Measurements from ENCODE around the gene GNAS. TPM values are rescaled to one million over a fixed set of nuclear protein-coding genes. Genes with fewer than 3 reads are reported as not detected.

GNAS gene
- total RNA-seq, 4 donors from 2014 or later = 334 to 513 (median 458) TPM

GRCh38 chr20:58853976-58854637 is 1.6 kb downstream of the GNAS start:
- 51 to 64% methylated on average over 13 to 25 of the region's 63 CpGs for WGBS, 2 donors
- peaks cover 0 to 90% (median 1%) of the 10 kb centered on the region in 4 donors for H3K27me3 ChIP-seq
- no peaks in the 10 kb centered on the region for H3K9me3 ChIP-seq
- H3K27ac ChIP-seq = no peak overlapping the region
- no peaks in the 10 kb centered on the region for H3K36me3 ChIP-seq
- peak overlapping the region; percentile 26 to 56 (median 34) for H3K4me3 ChIP-seq
- DNase-seq = no peak
- peaks cover 0 to 52% (median 16%) of the 10 kb centered on the region in 3 donors for H3K4me1 ChIP-seq
- TF ChIP-seq CTCF (IDR thresholded peaks at IDR 0.05) (no peak), POLR2A (IDR thresholded peaks at IDR 0.05) (no peak)
- intact Hi-C loops (cut with DNase I) = no loop called here

GRCh38 chr20:58854638-58855471 is 2.3 kb downstream of the GNAS start:
- H3K36me3 ChIP-seq = no peaks in the 10 kb centered on the region
- peaks cover 0 to 52% (median 16%) of the 10 kb centered on the region in 3 donors for H3K4me1 ChIP-seq
- intact Hi-C loops (cut with DNase I) = no loop called here
- H3K27me3 ChIP-seq = peaks cover 0 to 89% (median 1%) of the 10 kb centered on the region in 4 donors
- H3K4me3 ChIP-seq = peak overlapping the region; percentile 26 to 56 (median 34)
- no peaks in the 10 kb centered on the region for H3K9me3 ChIP-seq
- WGBS, 2 donors = 46 to 60% methylated on average over 13 to 23 of the region's 75 CpGs
- no peak for DNase-seq
- no peak for TF ChIP-seq CTCF (IDR thresholded peaks at IDR 0.05)
- TF ChIP-seq POLR2A (IDR thresholded peaks at IDR 0.05) = no peak
- H3K27ac ChIP-seq = no peak overlapping the region

- TF ChIP-seq POLR2A (IDR thresholded peaks at IDR 0.05) (no peak), CTCF (IDR thresholded peaks at IDR 0.05) (no peak)
- H3K4me3 ChIP-seq = peak overlapping the region; percentile 26 to 56 (median 34)
- H3K27ac ChIP-seq = peak overlapping the region in 2 of 4 donors; percentile 9 to 17
- H3K27me3 ChIP-seq = peaks cover 0 to 83% (median 1%) of the 10 kb centered on the region in 4 donors
- H3K4me1 ChIP-seq = peaks cover 0 to 51% (median 16%) of the 10 kb centered on the region in 3 donors
- intact Hi-C loops (cut with DNase I) = no loop called here
- 37 to 49% methylated on average over 16 of the region's 57 CpGs for WGBS, 2 donors
- H3K9me3 ChIP-seq = no peaks in the 10 kb centered on the region
- H3K36me3 ChIP-seq = no peaks in the 10 kb centered on the region
- DNase-seq = no peak
Observed at GRCh38 chr20:58855506-58856389, 3.2 kb downstream of the GNAS start.

GRCh38 chr20:58863044-58863790 is 10.7 kb downstream of the GNAS start:
- no peak for DNase-seq
- intact Hi-C loops (cut with DNase I) = loop anchor here (10.0 kb wide), 1 partner anchor 342 kb away; no protein-coding TSS in a partner anchor
- 69 to 74% methylated on average over 7 of the region's 7 CpGs for WGBS, 2 donors
- no peak overlapping the region for H3K4me3 ChIP-seq
- no peaks in the 10 kb centered on the region for H3K9me3 ChIP-seq
- H3K36me3 ChIP-seq = no peaks in the 10 kb centered on the region
- H3K27ac ChIP-seq = no peak overlapping the region
- TF ChIP-seq POLR2A (IDR thresholded peaks at IDR 0.05) (no peak), CTCF (IDR thresholded peaks at IDR 0.05) (no peak)
- peaks cover 0 to 37% (median 0%) of the 10 kb centered on the region in 4 donors for H3K27me3 ChIP-seq
- no peaks in the 10 kb centered on the region for H3K4me1 ChIP-seq

Data from esophagus squamous epithelium (tissue), 5 donors.